Measurements from ENCODE around the gene TWF2.

GRCh38 chr3:52195291-52195597 lies 43.7 kb downstream of the TWF2 start:
- no peak for TF ChIP-seq CTCF (IDR thresholded peaks at IDR 0.05)
- no peak for TF ChIP-seq POLR2A (IDR thresholded peaks at IDR 0.05)
